Breast epithelium (tissue), 3 donors: Measurements from ENCODE around the gene PHETA2.

Source experiments
- CTCF ChIP-seq, 3 donors: fragments of 450-650 bp; IDR thresholded peaks; one replicate each; pipeline ENCODE4 v1.5.1; 2016 to 2017; ENCODE audit warnings: antibody characterized with exemption in 3 of 3, mild to moderate bottlenecking in 3 of 3, moderate library complexity in 3 of 3
- POLR2A ChIP-seq: fragments of 450-650 bp; IDR thresholded peaks from one replicate; pipeline ENCODE4 v1.6.1; 2016; ENCODE audit warnings: antibody characterized with exemption, mild to moderate bottlenecking, moderate library complexity

- TF ChIP-seq CTCF (IDR thresholded peaks at IDR 0.05) (no peak), POLR2A (no peak)
Measured at GRCh38 chr22:42078469-42079318, 4.6 kb downstream of the PHETA2 start.
